Nephron (organoid): ENCODE measurements around the gene KRT28.

Source experiments
- H3K27ac Mint-ChIP-seq, 3 experiments: 2 replicates each; pipeline ENCODE4 v1.8.0; 2020; ENCODE audit warnings: mixed read lengths in 3 of 3, mild to moderate bottlenecking in 2 of 3, moderate library complexity in 1 of 3
- H3K27me3 Mint-ChIP-seq: 2 replicates; pipeline ENCODE4 v1.8.0; 2021; ENCODE audit warnings: low read depth, mild to moderate bottlenecking, moderate library complexity, mixed read lengths
- H3K36me3 Mint-ChIP-seq: 2 replicates; pipeline ENCODE4 v1.8.0; 2020; ENCODE audit warnings: low read depth, mixed read lengths
- H3K4me1 Mint-ChIP-seq: 2 replicates; pipeline ENCODE4 v1.8.0; 2020; ENCODE audit warnings: mixed read lengths
- H3K4me3 Mint-ChIP-seq, 3 experiments: 2 replicates each; pipeline ENCODE4 v1.8.0; 2020; ENCODE audit warnings: mild to moderate bottlenecking in 3 of 3, mixed read lengths in 3 of 3, moderate library complexity in 2 of 3
- H3K9me3 Mint-ChIP-seq: 2 replicates; pipeline ENCODE4 v1.8.0; 2020; ENCODE audit warnings: mixed read lengths
- CTCF ChIP-seq, 3 experiments: fragments of 200-600 bp; sonication (generic); IDR thresholded peaks; one replicate each; pipeline ENCODE4 v1.5.0; 2021; ENCODE audit warnings: antibody characterized with exemption in 3 of 3; ENCODE audit not compliant: unreplicated experiment in 3 of 3

The KRT28 gene

GRCh38 chr17:40827746-40828453, 28.1 kb upstream of the KRT28 start:
- no peaks in the 10 kb centered on the region for H3K4me1 Mint-ChIP-seq
- H3K27me3 Mint-ChIP-seq, result no peaks in the 10 kb centered on the region
- no peak for TF ChIP-seq CTCF (IDR thresholded peaks at IDR 0.05; ENCODE audit: unreplicated experiment in 3 of 3)
- no peaks in the 10 kb centered on the region for H3K9me3 Mint-ChIP-seq
- H3K36me3 Mint-ChIP-seq, result no peaks in the 10 kb centered on the region
- H3K4me3 Mint-ChIP-seq, result no peak overlapping the region
- peak overlapping the region in 1 of 3 experiments; percentile 22 for H3K27ac Mint-ChIP-seq

GRCh38 chr17:40825599-40825998, 25.8 kb upstream of the KRT28 start:
- H3K9me3 Mint-ChIP-seq, result no peaks in the 10 kb centered on the region
- TF ChIP-seq CTCF (IDR thresholded peaks at IDR 0.05; ENCODE audit: unreplicated experiment in 3 of 3), result no peak
- H3K27ac Mint-ChIP-seq, result no peak overlapping the region
- no peak overlapping the region for H3K4me3 Mint-ChIP-seq
- no peaks in the 10 kb centered on the region for H3K27me3 Mint-ChIP-seq
- peaks cover under 1% of the 10 kb centered on the region for H3K4me1 Mint-ChIP-seq
- peaks cover 7% of the 10 kb centered on the region for H3K36me3 Mint-ChIP-seq

DNA sequence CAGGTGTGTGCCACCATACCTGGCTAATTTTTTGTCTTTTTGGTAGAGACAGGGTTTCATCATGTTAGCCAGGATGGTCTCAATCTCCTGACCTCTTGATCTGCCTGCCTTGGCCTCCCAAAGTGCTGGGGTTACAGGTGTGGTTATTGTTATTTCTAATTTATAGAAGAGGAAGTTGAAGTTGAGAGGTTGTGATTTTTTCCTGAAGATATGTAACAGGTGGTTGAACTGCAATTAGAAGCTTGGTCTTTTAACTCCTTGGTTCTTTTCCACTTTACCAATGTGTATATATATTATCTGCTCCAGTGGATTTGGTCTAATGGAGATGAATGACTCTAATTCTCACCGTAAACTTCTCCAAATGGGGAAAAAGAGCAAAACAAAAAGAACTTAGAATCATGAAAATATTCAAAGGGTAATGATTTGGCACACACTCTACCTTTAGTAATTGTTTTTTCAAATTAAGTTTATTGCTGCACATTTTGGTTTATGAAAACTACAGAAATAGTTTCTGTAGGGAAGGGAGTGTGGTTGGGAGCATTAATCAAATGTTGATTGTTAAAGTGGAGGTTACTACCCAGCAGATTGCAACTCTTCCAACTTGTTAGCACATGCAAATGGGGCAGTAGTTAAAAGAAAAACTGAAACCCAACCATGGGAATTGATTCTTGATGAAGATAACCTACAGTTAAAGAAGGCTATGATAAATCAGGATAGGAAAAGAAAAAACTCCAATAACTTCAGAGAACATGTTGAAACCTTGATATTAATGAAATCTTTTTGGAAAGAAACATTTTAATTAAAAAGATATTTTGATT, 24.5 kb upstream of the KRT28 start:
- H3K27ac Mint-ChIP-seq, result no peak overlapping the region
- peaks cover 11% of the 10 kb centered on the region for H3K4me1 Mint-ChIP-seq
- H3K36me3 Mint-ChIP-seq, result peaks cover 13% of the 10 kb centered on the region
- no peak overlapping the region for H3K4me3 Mint-ChIP-seq
- H3K27me3 Mint-ChIP-seq, result no peaks in the 10 kb centered on the region
- TF ChIP-seq CTCF (IDR thresholded peaks at IDR 0.05; ENCODE audit: unreplicated experiment in 3 of 3), result no peak
- no peaks in the 10 kb centered on the region for H3K9me3 Mint-ChIP-seq

DNA sequence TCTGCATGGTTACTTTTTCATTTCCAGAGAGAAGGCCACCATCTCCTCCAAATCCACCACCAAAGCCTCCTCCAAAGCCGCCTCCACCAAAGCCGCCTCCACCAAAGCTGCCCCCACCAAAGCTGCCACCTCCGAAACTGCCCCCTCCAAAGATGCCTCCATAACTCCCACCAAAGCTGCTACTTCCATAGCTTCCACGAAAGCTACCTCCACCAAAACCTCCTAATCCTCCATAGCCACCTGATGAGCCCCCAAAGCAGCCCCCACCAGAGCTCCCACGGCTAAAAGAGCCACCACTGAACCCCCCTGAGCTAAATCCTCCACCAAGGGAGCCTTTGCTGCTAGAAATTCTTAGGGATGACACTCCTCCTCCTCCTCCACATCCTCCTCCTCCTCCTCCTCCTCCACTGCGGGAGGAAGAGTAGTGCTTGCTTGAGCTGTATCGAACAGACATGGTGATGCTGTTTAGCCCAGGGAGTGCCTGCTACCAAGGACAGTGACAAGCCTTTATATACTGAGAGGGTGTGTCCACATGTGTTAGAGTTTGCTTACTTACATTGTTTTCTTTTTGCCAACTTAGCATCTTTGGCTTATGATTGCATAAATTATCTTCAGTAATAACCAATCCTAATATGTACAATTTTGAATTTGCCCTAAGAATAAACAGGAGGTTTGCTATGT, 22.5 kb upstream of the KRT28 start, which contains the start of gene KRT10:
Gene KRT10 (minus strand): TSS at position 483 of the 681 bp plus-strand sequence. CDS start 29 bp downstream, at position 454.
- TF ChIP-seq CTCF (IDR thresholded peaks at IDR 0.05; ENCODE audit: unreplicated experiment in 3 of 3), result no peak
- Mint-ChIP-seq H3K4me1 (peaks cover 21% of the 10 kb centered on the region), H3K27ac (no peak within 1 kb of the TSS), H3K36me3 (peaks cover 24% of the 10 kb centered on the region), H3K9me3 (no peaks in the 10 kb centered on the region), H3K27me3 (peaks cover 3% of the 10 kb centered on the region), H3K4me3 (peak within 1 kb of the TSS; percentile 29 to 59 (median 58))

DNA sequence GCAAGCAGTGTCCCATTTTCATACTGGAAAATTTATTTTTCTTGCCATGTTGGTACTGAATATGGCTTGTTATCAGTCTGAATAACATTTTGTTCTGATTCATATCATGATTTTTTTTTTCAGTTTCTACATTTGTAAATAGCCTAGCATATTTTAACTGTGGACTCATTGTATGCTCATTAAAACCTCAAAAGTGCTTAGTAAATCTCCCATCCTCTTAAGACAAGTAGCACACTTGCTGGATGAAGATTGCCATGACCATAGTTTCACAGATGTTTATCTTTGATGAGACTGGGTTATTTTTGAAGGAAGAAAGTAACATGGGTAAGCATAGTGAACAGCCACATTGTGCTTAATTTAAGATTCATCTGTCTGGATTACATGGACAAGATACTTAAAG, 21.8 kb upstream of the KRT28 start:
- no peak overlapping the region for H3K27ac Mint-ChIP-seq
- no peaks in the 10 kb centered on the region for H3K9me3 Mint-ChIP-seq
- H3K4me1 Mint-ChIP-seq, result peaks cover 28% of the 10 kb centered on the region
- no peak overlapping the region for H3K4me3 Mint-ChIP-seq
- H3K36me3 Mint-ChIP-seq, result peaks cover 32% of the 10 kb centered on the region
- H3K27me3 Mint-ChIP-seq, result peaks cover 7% of the 10 kb centered on the region
- no peak for TF ChIP-seq CTCF (IDR thresholded peaks at IDR 0.05; ENCODE audit: unreplicated experiment in 3 of 3)
